Medulla oblongata (tissue), 1 donor: Measurements from ENCODE around the gene CACNA1A.
A peak's percentile ranks its signal among the peaks of the same experiment; 100 is the strongest.

Experiments
- DNase-seq: peaks from one replicate; pipeline ENCODE4 v3.0.0-alpha.2; 2015; ENCODE audit errors: extremely low spot score

CACNA1A gene

GRCh38 chr19:13234518-13234917, 271.8 kb downstream of the CACNA1A start:
- DNase-seq = no peak

GRCh38 chr19:13231663-13232062, 274.6 kb downstream of the CACNA1A start:
- DNase-seq = no peak

GRCh38 chr19:13229246-13229645, 277.0 kb downstream of the CACNA1A start:
- DNase-seq = no peak

- DNase-seq = no peak
Observed at GRCh38 chr19:13228561-13228960, 277.7 kb downstream of the CACNA1A start.

GRCh38 chr19:13226983-13227382, 279.3 kb downstream of the CACNA1A start:
- no peak for DNase-seq

- DNase-seq = no peak
Observed at GRCh38 chr19:13225973-13226865, 280.1 kb downstream of the CACNA1A start.

- no peak for DNase-seq
Observed at GRCh38 chr19:13225085-13225484, 281.2 kb downstream of the CACNA1A start.

GRCh38 chr19:13220847-13221246, 285.4 kb downstream of the CACNA1A start:
- no peak for DNase-seq

GRCh38 chr19:13215572-13216380, 290.5 kb downstream of the CACNA1A start:
- no peak for DNase-seq

GRCh38 chr19:13214036-13214730, 292.1 kb downstream of the CACNA1A start:
- no peak for DNase-seq

- DNase-seq = peak; percentile 22
Observed at GRCh38 chr19:13212759-13213330, 293.4 kb downstream of the CACNA1A start.

GRCh38 chr19:13211426-13212308, 294.6 kb downstream of the CACNA1A start:
- DNase-seq = no peak

- DNase-seq = no peak
Observed at GRCh38 chr19:13210941-13211340, 295.3 kb downstream of the CACNA1A start.

- no peak for DNase-seq
Observed at GRCh38 chr19:13210339-13210775, 295.9 kb downstream of the CACNA1A start.

GRCh38 chr19:13209484-13210338, 296.6 kb downstream of the CACNA1A start:
- DNase-seq = no peak

- DNase-seq = no peak
Observed at GRCh38 chr19:13208672-13209483, 297.4 kb downstream of the CACNA1A start.

GRCh38 chr19:13207846-13208671, 298.2 kb downstream of the CACNA1A start:
- DNase-seq = peak; percentile 63
